Islet of Langerhans (tissue), 1 donor: Measurements from ENCODE around the gene SARS1.

ENCODE experiments used
- FAIRE-seq: peaks from one replicate; lab custom pipeline; 2011; peaks lifted over from hg19 to GRCh38; lab: Jason Lieb, UNC

SARS1 gene

DNA sequence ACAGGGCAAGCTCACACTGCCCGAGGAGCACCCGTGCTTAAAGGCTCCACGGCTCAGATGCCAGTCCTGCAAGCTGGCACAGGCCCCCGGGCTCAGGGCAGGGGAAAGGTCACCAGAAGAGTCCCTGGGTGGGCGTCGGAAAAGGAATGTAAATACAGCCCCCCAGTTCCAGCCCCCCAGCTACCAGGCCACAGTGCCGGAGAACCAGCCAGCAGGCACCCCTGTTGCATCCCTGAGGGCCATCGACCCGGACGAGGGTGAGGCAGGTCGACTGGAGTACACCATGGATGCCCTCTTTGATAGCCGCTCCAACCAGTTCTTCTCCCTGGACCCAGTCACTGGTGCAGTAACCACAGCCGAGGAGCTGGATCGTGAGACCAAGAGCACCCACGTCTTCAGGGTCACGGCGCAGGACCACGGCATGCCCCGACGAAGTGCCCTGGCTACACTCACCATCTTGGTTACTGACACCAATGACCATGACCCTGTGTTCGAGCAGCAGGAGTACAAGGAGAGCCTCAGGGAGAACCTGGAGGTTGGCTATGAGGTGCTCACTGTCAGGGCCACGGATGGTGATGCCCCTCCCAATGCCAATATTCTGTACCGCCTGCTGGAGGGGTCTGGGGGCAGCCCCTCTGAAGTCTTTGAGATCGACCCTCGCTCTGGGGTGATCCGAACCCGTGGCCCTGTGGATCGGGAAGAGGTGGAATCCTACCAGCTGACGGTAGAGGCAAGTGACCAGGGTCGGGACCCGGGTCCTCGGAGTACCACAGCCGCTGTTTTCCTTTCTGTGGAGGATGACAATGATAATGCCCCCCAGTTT, 36.9 kb downstream of the SARS1 start:
- FAIRE-seq, result no peak

DNA sequence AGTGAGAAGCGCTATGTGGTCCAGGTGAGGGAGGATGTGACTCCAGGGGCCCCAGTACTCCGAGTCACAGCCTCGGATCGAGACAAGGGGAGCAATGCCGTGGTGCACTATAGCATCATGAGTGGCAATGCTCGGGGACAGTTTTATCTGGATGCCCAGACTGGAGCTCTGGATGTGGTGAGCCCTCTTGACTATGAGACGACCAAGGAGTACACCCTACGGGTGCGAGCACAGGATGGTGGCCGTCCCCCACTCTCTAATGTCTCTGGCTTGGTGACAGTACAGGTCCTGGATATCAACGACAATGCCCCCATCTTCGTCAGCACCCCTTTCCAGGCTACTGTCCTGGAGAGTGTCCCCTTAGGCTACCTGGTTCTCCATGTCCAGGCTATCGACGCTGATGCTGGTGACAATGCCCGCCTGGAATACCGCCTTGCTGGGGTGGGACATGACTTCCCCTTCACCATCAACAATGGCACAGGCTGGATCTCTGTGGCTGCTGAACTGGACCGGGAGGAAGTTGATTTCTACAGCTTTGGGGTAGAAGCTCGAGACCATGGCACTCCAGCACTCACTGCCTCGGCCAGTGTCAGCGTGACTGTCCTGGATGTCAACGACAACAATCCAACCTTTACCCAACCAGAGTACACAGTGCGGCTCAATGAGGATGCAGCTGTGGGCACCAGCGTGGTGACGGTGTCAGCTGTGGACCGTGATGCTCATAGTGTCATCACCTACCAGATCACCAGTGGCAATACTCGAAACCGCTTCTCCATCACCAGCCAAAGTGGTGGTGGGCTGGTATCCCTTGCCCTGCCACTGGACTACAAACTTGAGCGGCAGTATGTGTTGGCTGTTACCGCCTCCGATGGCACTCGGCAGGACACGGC, 37.8 kb downstream of the SARS1 start:
- FAIRE-seq, result no peak

DNA sequence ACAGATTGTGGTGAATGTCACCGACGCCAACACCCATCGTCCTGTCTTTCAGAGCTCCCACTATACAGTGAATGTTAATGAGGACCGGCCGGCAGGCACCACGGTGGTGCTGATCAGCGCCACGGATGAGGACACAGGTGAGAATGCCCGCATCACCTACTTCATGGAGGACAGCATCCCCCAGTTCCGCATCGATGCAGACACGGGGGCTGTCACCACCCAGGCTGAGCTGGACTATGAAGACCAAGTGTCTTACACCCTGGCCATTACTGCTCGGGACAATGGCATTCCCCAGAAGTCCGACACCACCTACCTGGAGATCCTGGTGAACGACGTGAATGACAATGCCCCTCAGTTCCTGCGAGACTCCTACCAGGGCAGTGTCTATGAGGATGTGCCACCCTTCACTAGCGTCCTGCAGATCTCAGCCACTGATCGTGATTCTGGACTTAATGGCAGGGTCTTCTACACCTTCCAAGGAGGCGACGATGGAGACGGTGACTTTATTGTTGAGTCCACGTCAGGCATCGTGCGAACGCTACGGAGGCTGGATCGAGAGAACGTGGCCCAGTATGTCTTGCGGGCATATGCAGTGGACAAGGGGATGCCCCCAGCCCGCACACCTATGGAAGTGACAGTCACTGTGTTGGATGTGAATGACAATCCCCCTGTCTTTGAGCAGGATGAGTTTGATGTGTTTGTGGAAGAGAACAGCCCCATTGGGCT, 38.6 kb downstream of the SARS1 start:
- FAIRE-seq, result no peak

DNA sequence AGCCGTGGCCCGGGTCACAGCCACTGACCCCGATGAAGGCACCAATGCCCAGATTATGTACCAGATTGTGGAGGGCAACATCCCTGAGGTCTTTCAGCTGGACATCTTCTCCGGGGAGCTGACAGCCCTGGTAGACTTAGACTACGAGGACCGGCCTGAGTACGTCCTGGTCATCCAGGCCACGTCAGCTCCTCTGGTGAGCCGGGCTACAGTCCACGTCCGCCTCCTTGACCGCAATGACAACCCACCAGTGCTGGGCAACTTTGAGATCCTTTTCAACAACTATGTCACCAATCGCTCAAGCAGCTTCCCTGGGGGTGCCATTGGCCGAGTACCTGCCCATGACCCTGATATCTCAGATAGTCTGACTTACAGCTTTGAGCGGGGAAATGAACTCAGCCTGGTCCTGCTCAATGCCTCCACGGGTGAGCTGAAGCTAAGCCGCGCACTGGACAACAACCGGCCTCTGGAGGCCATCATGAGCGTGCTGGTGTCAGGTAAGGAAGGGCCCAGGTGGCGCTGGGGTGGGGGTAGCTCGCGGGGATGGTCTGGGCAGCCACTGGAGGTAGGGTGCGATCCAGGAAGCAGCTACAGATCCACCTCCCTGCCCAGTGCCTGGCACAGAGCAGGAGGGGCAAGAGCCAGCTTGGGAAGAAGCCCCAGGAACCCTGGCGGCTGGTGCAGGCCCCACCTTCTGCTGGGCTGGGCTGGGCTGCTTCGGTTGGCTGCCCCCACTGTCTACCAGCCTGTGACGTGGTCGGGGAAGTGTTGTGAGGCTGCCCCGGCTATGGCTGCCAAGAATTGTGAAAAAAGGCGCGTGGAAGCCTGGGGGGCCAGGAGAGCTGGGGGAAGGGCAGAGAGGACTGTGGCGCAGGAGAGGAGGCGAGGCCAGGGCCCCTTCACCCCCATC, 39.4 kb downstream of the SARS1 start:
- no peak for FAIRE-seq

DNA sequence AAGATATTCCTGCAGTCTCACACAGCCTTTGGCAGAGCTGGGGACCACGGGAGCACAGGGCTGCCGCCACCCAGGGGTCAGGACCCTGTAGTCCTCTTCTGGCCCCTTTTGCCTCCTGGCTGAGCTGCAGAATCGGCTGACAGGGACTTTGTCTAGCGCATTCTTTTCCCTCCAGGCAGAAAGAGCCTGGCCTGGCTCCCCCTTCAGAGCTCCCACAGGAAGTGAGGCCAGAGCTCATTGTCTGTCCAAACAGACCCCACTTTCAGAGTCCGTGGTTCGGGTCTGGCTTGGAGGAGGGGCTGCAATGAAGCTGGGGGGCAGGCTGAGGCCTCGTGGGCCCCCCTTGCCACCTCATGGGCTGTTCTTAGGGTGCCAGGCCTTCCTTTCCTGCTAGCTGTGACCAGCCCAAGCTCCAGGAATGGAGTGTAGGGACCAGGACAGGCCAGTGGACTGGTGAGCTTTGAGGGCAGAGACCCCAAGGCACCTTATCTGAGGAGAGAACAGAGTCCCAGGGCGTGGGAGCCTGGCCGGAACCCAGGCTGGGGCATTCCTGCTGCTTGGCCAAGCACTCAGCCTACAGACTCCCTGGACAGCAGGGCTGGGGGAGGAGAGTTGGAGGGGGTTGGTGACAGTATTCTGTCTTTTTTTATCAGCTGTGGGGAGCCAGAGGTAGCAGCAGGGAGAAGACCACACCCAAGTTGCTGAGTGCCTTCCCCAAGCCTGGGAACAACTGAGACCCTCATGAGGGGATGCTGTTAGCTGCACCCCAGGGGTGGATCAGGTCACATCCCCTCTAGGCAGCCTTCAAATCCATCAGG, 40.3 kb downstream of the SARS1 start:
- FAIRE-seq, result no peak

DNA sequence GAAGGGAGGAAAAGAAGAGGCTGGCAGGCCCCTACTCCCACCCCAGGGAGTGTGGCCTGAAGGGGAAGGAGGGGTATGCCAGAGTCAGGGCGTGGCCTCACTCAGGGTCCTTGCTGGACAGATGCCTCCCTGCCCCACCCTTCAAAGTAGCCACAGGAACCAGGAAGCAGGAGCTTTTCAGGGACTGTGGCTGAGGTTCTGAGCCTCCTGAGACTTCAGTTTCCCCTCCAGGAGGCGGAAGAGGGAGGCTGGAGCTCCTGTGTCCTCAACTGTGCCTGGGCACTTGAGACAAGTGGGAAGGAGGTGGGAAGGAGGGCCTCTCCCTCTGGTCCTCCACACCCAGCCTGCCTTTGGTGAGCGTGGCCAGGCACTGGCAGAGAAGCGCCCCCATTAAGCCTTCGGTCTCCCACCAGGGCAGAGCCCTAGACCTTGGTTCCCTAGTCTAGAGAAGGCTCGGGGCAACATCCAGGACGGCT, 40.9 kb downstream of the SARS1 start:
- FAIRE-seq, result no peak

DNA sequence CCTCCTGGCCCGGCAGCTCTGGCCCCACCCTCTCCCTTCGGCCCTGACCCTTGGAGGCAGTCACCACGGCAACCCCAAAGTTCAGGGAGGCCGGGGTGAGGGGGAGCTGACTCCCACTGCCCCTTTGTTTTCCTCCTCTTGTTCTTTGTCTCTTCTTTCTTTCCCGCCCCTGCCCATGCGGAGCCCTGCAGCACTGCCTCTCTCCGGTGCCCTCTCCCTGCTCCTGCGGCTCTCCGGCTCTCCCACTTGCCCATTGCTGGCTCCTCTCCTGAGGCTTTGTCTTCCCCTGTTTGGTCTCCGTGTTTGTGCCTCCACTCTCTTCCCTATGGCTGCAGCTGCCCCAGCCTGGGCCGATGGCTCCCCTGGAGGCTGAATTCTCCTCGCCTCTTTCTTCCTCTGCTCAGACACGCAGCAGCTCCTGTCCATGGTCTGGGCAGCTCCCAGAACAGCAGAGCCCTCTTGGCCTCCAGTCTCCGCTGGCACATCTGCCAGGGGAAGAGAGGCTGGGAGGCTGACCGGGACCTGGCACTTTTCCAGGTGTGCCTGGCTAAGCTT, 41.5 kb downstream of the SARS1 start:
- no peak for FAIRE-seq

DNA sequence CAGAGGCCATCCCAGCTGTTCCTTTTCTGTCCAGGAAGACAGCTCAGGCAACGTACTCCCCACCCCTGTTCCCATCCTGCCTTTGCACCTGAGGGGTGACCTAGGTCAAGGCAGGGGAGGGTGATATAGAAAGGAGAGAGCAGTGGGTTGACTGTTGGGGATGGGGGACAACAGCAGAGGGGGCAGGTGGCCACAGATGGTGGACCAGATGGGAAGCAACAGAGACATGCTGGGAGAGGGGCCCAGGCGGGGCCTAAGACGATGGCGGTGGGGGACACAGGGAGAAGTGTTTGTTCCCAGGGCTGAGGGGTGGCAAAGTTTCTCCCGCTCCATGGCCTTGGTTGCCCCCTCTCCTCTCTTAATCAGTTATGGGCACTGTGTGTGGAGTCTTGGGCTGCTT, 42.0 kb downstream of the SARS1 start:
- no peak for FAIRE-seq

DNA sequence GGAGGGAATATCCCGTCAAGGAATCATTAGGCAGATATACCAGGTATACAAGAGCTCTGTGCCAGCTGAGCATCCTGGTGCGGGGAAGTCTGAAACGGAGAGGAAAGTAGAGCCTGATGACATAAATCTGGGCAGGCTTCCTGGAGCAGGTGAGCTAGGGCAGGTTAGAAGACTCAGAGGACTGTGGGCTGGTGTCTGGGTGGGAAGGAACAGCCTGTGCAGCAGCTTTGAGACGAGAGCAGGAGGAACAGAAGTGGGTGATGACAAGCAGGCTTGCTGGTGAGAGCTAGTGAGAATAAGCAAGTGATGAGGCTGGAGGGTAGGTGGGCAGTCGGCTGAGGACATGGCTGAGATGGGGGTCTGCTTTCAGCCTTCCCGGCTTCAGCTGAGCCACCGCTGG, 42.4 kb downstream of the SARS1 start:
- no peak for FAIRE-seq

DNA sequence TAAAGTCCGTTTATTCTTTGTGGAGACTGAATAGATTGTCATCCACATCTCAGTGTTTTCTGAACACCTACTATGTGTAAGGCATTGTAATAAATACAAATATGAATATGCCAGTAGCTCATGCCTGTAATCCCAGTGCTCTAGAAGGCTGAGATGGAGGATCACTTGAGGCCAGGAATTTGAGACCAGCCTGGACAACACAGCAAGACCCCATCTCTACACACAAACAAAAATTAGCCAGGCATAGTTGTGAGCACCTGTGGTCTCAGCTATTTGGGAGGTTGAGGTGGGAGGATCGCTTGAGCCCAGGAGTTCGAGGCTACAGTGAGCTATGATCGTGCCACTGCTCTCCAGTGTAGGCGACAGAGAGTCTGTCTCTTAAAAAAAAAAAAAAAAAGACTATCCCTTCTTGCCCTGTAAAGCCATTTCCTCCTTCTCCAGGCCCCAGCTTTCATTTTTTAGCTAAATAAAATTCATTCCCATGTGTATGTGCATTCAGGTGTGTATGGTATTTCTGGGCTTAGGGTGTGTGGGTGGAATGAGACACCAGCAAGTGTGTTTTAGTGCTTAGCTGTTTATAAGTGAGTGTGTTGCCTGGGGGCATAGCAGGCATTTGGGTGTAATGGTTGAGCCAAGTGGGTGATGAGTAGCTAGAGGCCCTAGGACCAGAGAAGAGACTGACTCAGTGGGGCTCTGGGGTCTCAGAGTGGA, 43.4 kb downstream of the SARS1 start:
- FAIRE-seq, result no peak

DNA sequence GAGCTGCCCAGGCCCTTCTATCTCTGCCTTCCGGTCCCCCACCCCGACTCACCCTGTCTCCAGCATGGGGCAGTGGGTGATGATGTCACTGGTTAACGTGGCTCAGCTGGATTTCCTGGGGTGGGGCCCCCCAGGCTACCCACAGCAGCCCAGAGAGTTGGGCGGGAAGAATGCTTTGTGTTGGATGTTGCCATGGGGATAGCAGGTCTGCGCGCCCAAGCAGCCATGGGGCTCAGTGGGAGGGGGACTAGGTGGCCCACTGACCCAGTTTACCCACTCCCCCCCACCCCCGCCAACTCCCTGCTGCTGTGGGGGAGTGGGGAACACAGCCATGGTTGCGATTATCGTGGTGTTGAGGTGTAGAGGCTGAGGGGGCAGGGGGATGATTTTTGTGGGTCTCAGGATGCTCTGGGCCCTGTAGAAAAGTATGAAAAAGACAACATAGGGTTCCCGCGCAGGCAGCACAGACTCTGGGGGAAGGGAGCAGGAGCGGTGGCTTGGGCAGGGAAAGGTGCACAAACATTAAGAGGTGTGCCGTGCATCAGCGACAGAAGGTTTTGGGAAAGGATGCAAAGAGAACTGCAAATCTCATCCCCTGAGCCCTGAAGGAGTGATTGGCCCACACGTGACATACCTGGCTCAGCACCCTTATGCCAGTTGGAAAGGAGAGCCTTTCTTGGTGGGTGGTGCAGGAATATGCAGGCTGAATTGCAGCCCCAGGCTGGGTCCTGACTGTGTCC, 44.1 kb downstream of the SARS1 start:
- no peak for FAIRE-seq

DNA sequence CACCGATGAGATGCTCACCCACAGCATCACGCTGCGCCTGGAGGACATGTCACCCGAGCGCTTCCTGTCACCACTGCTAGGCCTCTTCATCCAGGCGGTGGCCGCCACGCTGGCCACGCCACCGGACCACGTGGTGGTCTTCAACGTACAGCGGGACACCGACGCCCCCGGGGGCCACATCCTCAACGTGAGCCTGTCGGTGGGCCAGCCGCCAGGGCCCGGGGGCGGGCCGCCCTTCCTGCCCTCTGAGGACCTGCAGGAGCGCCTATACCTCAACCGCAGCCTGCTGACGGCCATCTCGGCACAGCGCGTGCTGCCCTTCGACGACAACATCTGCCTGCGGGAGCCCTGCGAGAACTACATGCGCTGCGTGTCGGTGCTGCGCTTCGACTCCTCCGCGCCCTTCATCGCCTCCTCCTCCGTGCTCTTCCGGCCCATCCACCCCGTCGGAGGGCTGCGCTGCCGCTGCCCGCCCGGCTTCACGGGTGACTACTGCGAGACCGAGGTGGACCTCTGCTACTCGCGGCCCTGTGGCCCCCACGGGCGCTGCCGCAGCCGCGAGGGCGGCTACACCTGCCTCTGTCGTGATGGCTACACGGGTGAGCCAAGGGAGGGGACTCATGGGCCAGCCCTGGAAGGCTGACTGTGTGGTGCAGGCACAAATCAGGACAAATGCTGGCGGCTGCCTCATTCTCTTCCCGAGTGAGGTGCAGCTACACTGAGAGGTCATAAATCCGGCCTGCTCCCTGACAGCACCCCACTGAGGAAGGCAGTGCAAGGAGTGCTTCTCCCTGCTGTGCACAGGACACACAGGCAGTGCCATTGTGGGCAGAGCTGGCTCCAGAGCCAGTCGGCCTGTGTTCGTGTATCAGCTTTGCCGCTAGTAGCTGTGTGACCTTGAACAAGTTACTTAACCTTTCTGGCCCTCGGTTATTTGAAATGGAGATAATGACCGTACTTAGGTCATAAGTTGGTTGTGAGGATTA, 45.1 kb downstream of the SARS1 start:
- no peak for FAIRE-seq

DNA sequence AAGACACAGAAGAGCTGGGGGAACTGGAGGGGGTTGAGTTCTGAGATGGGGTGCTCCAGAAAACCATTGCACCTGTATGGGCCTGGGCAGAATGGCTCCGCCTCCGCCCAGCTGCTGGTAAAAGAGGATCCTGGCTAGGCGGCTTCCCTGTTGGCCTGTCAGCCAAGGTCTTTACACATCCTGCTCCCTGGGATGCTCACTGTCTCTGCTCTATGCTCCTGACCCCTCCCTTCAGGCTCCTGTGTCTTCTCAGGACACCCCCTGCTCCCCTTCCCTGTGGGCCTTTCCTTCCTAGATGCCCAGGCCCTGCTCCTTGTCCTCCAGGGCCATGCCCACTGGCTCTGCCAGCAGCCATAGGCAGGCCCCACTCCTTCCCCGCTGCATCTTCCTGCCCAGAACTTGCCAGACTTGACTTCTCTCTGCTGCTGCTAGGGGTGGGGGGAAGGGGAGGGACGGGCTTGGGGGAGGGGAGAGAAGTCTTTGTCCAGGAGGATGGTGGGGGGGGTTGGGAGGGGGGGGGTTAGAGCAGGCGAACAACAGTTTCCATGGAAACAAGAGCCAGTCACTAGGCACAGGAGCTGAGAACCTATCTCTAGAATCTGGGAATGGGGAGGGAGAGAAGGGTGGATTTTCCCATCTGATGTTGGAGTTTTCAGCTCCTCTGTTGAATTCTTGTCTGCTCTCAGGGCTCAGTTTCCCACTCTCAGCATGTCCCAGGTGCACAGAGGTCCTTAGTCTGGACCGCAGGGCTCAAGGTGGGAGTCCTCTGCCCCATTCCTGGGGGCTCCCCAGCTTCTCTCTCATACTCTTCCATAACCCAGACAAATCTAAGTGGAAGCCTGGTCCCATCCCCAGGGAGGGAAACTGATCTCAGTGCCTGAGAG, 46.2 kb downstream of the SARS1 start:
- no peak for FAIRE-seq

DNA sequence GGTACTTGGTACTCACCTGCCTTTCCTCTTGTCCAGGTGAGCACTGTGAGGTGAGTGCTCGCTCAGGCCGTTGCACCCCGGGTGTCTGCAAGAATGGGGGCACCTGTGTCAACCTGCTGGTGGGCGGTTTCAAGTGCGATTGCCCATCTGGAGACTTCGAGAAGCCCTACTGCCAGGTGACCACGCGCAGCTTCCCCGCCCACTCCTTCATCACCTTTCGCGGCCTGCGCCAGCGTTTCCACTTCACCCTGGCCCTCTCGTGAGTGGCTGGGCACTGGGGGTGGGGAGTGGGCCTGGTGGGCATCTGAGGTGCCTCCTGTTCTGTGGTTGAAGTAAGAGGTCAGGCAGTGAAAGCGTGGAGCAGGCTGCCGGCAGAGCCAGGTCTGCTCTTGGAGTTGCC, 47.3 kb downstream of the SARS1 start:
- FAIRE-seq, result no peak

DNA sequence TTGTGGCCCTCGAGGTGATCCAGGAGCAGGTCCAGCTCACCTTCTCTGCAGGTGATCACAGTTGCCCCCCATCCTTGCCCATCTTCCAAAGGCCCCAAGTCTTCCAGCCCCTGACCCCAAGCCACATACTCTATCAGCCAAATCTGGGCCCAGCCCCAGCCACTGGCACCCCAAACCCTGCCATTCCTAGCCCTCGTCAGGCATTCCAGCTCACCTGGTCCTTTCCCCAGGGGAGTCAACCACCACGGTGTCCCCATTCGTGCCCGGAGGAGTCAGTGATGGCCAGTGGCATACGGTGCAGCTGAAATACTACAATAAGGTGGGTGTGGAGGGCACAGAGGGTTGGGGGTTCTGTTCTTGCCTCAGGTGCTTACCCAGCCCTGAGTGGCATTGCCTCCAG, 47.9 kb downstream of the SARS1 start:
- no peak for FAIRE-seq

DNA sequence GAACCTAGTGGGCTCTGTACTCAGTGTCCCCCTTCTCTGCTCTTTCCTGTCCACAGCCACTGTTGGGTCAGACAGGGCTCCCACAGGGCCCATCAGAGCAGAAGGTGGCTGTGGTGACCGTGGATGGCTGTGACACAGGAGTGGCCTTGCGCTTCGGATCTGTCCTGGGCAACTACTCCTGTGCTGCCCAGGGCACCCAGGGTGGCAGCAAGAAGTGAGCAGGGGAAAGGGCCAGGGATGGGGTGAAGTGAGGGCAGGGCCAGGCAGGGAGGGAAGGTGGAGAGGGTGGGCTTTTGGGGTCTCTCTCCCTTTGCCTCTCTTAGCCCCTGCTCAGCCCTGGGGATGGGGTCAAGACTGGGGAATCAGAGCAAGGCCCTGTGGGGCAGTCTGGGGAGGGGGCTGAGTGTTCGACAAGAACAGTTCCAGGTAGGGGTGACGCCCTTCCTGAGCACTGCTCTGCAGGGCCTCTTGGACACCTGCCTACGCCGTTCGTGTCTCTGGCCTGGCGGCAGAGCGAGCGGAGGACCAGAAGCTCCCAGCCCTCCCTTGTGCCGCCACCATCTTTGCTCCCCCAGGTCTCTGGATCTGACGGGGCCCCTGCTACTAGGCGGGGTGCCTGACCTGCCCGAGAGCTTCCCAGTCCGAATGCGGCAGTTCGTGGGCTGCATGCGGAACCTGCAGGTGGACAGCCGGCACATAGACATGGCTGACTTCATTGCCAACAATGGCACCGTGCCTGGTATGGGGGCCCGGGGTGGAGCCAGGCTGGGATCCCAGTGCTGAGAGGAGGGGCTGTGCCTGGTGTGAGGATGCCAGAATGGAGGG, 48.7 kb downstream of the SARS1 start:
- FAIRE-seq, result no peak
